GM21529 (cell line): ENCODE data around the gene PTPRE.

Experiments
- ATAC-seq: cut with Tn5 transposase; IDR thresholded peaks from one replicate; pipeline ENCODE4 v1.9.1; 2021; ENCODE audit not compliant: unreplicated experiment

The PTPRE gene

GRCh38 chr10:128056303-128057050 lies 149.6 kb downstream of the PTPRE start:
- no peak for ATAC-seq

- no peak for ATAC-seq
Observed at GRCh38 chr10:128058106-128058749, 151.3 kb downstream of the PTPRE start.

GRCh38 chr10:128058750-128059134 lies 151.8 kb downstream of the PTPRE start:
- ATAC-seq = no peak

GRCh38 chr10:128059266-128059981 lies 152.5 kb downstream of the PTPRE start:
- no peak for ATAC-seq

GRCh38 chr10:128059982-128060293 lies 153.0 kb downstream of the PTPRE start:
- ATAC-seq = no peak

GRCh38 chr10:128060341-128061250 lies 153.7 kb downstream of the PTPRE start:
- ATAC-seq = no peak

- no peak for ATAC-seq
Observed at GRCh38 chr10:128061306-128062300, 154.7 kb downstream of the PTPRE start.

- ATAC-seq = no peak
Observed at GRCh38 chr10:128062331-128062880, 155.5 kb downstream of the PTPRE start.

- peak; percentile 48 for ATAC-seq
Observed at GRCh38 chr10:128062881-128063563, 156.1 kb downstream of the PTPRE start.

GRCh38 chr10:128063736-128064107 lies 156.8 kb downstream of the PTPRE start:
- peak; percentile 29 for ATAC-seq

- ATAC-seq = peak; percentile 50
Observed at GRCh38 chr10:128064108-128064969, 157.4 kb downstream of the PTPRE start.

- no peak for ATAC-seq
Observed at GRCh38 chr10:128064970-128065580, 158.2 kb downstream of the PTPRE start.

GRCh38 chr10:128065881-128066534 lies 159.1 kb downstream of the PTPRE start:
- ATAC-seq = no peak

- no peak for ATAC-seq
Observed at GRCh38 chr10:128066870-128067382, 160.0 kb downstream of the PTPRE start.

- no peak for ATAC-seq
Observed at GRCh38 chr10:128067691-128068397, 160.9 kb downstream of the PTPRE start.
